Stimulated activated CD4-positive, alpha-beta T cell treated with anti-CD3 and anti-CD28 coated beads, Interleukin-1b, Interleukin-23, amount 100 ng/mL, for 4 hours (primary cell): ENCODE results near the gene WDR33.
"Not testable (repeated sequence)": the region's sequence is repeated elsewhere in the genome, so short reads cannot be mapped to it uniquely, and the experiment has no call there.

Experiments
- DNase-seq, 2 donors: peaks; one replicate each; pipeline ENCODE4 v3.0.0-alpha.2; 2020; ENCODE audit warnings: low read depth in 2 of 2

WDR33 gene

DNA sequence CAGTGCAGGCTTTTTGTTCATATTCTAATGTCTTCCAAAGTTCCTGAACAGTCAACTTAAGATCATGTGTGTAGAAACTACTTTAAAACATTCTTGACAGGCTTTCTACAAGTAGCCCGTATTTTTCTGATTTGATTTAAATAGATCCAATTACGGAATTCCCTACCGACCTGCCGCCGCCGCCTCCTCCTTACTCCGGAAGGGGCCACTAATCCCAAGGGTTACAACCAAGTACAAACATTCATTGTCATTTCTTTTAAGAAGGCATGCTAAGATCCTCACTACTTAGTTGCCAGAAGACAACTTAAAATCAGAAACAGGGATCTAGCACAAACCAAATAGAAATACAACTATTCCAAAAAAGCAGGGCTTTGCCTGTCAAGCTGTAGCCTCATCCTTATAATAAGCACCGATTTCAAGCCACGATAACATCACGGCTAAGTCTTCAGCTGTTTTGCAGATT lies 784 bp downstream of the WDR33 start:
- DNase-seq = no peak

DNA sequence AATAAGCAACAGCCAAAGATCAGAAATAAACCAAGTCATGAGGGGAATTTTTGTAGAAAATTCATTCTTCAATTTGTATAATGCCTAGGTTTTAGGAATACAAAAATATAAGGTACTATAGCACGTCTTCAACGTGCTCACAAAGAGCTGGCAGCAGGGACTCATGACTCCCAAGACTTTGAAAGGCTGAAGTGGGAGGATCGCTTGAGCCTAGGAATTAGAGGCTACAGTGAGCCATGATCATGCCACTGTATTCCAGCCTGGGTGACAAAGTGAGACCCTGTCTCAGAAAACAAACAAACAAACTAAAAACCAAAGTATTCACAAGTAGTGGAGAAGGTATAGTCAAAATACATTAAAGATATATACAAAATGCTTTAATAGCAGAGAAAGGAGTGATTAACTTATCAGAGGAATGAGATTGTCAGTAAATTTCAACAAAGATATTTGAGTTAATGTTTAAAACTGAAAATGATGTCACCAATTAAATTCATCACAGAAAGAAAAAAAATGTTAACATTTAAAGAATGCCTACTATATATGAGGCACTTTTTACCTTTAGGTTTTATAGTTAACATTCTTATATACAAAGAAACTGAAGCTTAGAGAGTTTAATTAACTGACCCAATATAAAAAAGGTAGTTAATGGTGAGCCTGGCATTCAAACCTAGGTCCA lies 3.2 kb downstream of the WDR33 start:
- no peak for DNase-seq

DNA sequence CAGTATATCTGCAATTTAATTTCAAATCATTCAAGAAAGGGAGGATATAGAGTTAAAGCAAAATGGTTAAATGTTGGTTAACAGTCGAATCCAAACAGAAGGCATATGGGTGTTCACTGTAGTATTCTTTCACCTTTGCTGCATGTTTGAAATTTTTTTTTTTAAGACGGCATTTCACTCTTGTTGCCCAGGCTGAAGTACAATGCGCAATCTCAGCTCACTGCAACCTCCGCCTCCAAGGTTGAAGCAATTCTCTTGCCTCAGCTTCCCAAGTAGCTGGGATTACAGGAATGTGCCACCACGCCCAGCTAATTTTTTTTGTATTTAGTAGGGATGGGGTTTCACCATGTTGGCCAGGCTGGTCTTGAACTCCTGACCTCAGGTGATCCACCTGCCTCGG lies 4.1 kb downstream of the WDR33 start:
- DNase-seq = not testable (repeated sequence)

DNA sequence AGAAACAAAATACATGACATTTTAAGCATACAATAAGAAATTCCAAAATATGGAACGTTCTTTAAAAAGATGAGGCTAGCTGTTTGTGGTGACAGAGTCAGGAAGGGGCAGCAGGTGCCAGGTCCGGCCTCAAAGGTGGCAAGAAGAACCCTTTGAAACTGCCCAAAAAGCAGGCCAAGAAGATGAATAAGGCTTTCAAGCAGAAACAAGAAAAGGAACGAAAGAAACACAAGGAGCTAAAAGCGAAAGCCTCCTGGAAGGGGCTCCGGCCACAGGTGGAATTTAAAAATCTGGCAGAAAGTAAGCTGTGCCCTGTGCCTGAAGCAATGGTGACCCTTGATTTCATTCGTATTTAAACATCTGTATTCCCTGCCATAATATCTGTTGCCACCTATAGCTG lies 5.5 kb downstream of the WDR33 start:
- DNase-seq = no peak

DNA sequence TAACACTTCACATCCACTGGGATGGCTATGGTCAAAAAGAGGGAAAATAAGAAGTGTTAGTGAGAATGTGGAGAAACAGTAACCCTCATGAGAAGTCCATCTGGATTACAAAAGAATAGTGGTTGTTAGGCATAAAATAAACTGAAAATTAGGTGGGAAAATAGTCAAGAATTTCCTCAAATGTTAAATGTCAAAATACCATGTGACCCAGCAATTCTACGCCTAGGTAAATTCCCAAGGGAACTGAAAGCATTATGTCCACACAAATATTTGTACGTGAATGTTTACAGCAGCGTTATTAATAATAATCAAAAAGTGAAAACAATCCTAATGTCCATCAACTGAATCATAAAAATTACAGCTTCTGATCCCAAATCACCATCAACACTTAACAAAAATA lies 11.0 kb downstream of the WDR33 start:
- no peak for DNase-seq

DNA sequence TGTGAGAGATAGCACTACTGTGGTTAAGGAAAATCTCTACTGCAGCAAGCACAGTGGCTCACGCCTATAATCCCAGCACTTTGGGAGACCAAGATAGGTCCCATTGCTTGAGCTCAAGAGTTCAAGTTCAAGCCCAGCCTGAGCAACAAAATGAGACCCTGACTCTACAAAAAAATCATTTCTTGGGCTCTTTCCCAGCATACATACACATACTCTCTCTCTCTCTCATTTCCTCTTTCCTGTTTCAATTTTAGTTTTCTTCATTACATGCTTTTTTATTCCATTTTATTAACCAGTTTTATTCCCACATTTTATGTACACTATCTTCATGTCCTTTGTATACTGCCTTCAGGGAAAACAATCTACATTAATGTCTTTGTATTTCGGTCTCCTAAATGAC lies 14.6 kb downstream of the WDR33 start:
- DNase-seq = no peak

DNA sequence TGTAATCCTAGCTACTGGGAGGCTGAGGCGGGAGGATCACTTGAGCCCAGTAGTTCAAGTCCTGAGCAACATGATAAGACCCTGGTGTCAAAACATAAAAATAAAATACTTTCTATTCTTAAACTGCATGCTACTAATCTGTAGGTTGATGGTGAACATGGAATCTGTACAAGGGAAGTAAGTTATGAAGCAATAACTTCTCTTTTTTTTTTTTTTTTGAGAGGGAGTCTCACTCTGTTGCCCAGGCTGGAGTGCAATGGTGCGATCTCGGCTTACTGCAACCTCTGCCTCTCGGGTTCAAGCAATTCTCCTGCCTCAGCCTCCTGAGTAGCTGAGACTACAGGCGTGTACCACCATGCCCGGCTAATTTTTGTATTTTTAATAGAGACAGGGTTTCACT lies 16.1 kb downstream of the WDR33 start:
- not testable (repeated sequence) for DNase-seq

DNA sequence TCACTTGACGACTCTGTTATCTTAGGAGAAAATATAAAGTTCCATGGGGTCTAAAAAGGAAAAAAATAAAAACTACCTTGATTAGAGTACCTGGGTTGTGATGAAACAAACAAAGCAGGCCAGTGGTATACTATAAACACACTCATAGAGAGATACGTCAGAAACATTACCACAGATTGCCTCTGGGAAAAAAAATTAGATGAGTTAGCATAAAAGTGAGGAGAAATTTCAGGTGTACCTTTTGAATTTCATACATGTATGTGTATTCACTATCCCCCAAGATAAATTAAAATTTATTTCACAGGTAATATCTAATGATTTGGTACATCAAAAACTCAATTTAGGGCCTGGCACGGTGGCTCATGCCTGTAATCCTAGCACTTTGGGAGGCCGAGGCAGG lies 18.2 kb downstream of the WDR33 start:
- no peak for DNase-seq

DNA sequence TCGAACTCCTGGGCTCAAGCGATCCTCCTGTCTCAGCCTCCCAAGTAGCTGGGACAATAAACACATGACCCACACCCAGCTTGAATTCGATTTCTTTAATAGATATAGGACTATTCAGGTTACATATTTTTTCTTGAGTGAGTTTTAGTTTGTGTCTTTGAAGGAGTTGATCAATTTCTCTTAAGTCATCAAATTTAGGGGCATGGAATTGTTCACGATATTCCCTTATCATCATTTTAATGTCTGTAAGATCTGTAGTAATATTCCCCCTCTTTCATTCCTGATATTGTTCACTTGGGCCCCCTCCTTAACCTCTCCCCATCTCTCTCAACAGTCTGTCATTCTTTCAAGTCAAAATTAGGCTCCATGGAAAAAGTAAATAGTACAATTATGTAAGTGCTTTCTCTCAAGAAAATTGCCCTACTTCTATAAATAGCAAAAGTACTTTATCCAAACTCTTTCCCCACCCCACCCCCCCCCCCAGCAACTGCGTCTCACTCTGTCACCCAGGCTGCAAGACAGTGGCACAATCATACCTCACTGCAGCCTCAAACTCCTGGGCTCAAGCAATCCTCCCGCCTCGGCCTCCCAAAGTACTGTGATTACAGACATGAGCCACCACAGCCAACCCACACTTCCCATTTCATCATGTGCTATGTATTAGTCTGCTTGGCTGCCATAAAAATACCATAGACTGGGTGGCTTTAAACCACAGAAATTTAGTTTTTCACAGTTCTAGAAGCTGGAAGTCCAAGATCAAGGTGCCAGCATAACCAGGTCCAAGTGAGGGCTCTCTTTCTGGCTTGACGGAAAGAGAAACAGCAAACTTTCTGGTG lies 20.1 kb downstream of the WDR33 start:
- no peak for DNase-seq

DNA sequence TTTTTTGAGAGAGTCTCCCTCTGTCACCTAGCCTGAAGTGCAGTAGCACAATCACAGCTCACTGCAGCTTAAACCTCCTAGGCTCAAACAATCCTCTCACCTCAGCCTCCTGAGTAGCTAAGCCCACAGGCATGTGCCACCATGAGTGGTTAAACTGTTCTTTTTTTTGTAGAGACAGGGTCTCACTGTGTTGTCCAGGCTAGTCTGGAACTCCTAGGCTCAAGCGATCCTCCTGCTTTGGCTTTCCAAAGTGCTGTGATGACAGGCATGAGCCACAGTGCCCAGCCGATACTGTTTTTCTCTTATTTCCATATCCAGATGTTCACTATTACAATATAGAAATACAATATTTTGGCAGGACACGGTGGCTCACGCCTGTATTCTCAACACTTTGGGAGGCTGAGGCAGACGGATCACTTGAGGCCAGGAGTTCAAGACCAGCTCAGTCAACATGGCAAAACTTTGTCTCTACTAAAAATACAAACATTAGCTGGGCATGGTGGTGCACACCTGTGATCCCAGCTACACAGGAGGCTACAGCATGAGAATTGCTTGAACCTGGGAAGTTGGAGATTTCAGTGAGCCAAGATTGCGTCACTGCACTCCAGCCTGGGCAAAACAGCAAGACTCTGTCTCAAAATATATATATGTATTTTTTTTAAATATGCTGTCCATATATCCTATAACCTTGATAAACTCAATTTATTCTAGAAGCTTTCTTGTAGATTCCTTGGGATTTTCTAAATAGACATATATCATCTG lies 24.7 kb downstream of the WDR33 start:
- DNase-seq = no peak

DNA sequence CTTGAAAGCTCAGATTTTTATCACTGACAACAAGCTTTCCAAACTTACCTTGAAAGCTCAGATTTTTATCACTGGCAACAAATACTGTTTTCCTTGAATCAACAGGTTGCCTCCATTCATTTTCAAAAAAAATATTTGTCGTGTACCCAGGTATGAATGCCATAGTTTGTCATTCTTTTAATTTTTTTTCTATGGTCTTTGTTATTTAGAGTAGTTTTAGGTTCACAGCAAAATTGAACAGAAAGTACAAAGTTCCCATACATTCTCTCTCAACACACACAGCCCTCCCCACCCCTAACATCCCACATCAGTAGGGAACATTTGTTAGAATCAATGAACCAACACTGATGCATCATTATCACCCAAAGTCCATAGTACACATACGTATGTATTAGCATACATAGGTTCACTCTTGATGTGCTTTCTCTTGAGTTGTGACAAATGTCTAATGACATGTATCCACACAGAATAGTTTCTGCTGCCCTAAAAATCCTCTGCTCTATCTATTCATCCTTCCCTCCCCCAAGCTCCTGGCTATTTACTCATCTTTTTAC lies 25.9 kb downstream of the WDR33 start:
- no peak for DNase-seq

DNA sequence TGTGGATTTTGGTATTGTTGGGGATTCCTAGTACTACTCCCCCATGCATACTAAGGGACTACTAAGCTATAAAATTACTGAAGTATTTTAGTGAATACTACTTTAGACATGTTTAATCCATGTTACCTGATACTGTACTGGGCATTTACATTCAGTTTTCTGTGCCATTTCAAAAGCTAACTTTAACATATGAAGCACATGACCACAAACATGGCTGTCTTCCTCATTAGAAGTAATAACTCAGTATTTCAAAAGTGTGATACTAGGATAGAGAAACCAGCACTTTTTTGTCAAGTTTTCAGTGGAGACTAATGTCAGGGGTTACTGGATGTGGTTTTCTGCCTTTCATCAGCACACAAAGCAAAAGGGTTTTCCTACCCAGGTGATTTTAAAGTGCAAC lies 27.9 kb downstream of the WDR33 start:
- DNase-seq = no peak

DNA sequence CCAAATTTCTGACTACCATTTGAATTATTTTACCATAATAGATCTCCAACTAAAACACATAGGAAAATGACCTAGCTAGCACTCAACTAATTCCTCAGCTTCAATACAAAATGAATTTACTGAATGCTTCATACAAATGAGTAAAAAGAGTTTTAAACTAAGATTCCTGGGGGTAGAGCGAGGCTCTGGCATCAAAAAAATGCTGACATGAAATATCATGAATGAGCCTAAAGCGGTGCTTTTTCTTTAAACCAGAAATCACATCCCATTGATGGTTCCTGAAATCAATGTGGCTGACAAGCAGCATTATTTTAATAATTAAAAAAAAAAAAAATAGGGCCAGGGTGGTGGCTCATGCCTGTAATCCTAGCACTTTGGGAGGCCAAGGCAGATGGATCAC lies 32.1 kb downstream of the WDR33 start:
- no peak for DNase-seq

DNA sequence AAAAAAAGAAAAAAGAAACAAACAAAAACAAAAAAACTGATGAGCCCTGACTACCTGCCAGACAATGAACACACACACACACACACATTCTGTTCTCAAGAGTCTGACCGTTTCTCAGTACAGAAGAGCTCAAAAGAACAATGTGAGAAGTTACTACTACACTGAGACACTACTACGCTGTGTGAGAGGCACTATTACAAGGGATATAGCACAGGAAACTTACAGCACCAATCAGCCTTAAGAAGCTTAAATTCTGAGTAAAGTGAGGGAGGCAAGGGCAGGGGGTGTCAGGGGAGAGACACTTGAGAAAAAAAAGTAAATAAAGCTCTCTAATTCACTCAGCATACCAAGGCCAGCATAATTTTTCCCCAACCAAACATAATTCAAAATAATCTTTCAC lies 32.5 kb downstream of the WDR33 start:
- no peak for DNase-seq

DNA sequence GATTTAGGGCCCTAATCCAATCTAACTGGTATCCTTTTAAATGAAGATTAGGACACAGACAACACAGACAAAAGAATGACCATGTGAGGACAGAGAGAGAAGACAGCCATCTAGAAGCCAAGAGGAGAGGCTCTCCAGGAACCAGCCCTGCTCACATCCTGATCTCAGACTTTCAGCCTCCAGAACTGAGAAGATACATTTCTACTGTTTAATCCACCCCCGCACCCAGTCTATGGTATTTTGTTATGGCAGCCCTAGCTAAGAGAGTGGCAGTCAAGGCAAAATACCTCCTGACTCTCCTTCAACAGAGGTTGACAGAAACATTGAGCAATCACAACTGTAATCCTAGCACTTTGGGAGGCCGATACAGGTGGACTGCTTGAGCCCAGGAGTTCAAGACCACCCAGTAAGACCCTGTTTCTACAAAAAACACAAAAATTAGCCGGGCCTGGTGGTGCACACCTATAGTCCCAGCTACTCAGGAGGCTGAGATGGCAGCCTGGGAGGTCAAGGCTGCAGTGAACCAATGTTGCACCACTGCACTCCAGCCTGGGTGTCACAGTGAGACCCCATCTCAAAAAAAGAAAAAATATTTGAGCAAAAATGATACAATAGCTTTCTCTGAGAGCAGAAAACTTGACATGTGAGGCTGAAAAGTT lies 34.7 kb downstream of the WDR33 start:
- DNase-seq = no peak

DNA sequence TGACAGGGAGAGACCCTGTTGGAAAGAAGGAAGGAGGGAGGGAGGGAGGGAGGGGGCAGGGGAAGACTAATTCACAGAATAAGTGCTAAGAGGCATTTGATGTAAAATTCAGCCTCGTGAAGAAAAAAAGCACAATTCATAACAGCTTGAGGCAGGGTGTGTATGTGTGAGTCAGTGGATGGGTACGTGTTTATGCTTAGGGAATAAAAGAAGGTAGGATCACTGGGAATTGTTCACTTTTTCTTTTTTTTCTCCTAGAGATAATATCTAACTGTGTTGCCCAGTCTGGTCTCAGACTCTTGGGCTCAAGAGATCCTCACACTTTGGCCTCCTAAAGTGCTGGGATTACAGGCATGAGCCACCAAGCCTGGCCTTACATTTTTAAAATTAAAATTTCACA lies 39.2 kb downstream of the WDR33 start:
- no peak for DNase-seq

DNA sequence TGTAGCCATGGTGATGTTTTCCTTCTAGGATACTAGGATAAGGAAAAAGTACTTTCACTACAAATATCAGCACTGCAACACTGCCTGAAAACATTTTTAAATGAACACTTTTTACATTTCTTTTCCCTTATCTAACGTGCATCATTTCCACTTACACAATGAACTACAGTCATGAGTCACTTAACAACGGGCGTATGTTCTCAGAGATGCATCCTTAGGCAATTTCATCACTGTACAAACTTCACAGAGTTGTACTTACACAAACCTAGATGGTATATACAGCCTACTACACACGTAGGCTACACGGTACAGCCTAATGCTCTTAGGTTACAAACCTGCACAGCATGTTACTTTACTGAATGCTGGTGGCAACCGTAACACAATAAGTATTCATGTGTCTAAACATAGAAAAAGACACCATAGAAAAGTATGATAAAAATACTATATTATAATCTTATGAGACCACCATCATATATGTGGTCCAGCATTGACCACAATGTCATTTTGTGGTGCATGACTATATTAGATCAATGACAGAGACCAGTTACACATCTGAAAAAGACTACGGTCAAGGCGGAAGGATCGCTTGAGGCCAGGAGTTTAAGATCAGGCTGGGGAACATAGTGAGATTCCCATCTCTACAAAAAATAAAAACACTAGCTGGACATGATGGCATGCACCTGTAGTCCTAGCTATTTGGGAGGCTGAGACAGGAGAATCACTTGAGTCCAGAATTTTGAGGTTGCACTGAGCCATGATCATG lies 39.8 kb downstream of the WDR33 start:
- no peak for DNase-seq

DNA sequence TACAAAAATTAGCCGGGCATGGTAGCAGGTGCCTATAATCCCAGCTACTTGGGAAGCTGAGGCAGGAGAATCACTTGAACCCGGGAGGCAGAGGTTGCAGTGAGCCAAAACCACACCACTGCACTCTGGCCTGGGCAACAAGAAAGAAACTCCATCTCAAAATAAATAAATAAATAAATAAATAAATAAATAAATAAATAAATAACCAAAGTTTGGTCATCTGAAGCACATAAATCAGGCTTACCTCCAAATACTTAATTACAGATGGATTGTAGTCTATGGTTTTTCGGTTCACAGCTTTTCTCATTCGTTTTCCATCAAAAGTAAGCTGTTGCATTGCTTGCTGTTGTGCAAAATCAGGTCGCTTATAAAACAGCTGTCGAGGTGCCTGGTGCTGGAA lies 40.4 kb downstream of the WDR33 start:
- not testable (repeated sequence) for DNase-seq

DNA sequence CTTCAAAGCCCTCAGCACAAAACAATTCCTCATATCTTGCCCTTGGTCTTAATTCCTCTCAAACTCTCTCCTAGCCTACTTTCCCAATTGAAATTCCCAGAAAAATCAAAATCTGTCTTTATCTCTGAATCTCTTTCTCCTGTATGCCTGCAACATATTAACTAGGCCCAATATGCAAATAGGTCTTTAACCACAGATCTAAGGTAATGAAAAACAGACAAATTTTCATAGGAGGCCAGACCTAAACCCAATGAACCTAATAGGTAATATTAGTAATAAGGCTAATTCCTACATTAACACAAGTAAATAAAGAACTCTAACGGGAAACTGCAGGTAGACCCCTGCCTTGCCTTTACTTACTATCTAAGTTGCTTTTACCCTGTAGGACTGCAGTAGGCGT lies 41.4 kb downstream of the WDR33 start:
- DNase-seq = no peak

DNA sequence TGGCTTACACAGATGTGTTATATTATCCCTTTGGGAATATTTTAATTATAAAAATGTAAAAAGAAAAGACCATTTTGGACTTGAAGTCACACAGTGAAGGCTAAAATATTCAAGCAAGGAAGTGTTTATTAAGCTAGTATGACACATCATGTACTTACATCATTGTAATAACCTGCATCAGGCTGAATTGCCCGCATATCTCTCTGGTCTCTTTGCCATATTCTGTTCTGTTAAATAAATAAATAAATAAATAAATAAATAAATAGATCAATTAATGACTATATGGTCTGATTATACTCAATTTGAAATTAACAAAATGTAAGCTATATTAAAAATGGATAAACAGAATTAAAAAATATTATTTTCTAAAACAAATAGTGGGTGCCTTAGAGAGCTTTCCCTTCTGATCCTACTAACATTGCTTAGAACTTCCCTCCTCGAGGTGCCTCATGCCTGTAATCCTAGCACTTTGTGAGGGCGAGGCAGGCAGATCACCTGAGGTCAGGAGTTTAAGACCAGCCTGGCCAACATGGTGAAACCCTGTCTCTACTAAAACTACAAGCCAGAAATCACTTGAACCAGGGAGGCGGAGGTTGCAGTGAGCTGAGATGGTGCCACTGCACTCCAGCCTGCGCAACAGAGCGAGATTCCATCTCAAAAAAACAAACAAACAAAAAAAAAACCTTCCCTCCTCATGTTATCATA lies 42.0 kb downstream of the WDR33 start:
- DNase-seq = no peak
